Measurements from ENCODE around the gene NELFE.
"Not testable (repeated sequence)": the region's sequence is repeated elsewhere in the genome, so short reads cannot be mapped to it uniquely, and the experiment has no call there.

DNA sequence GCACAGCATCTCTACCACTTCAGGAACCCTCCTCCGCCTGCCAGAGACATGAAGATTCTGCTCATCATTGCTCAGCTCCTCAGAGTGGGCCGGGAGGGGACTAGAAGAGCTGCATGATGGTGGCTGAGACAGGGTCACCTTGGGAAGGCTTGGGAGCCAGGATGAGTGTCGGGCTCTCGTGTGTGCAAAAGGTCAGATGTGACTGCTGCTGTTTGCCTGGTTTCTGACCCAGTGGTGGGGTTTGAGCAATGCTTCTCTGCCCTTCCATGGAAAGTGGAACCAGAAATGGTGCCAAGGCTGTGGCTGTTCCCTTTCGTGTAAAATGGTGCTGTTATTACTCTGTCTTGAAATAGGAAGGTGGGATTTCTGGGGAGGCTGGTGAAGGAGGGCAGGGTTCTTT is 22.2 kb upstream of the NELFE start:
- not testable (repeated sequence) for TF ChIP-seq CTCF (IDR thresholded peaks at IDR 0.05); POLR2A (IDR thresholded peaks at IDR 0.05; ENCODE audit: low read depth); POLR2AphosphoS5 (IDR thresholded peaks at IDR 0.05)

Data from esophagus muscularis mucosa (tissue), 3 donors.